ENCODE measurements around the gene LRRC8D.

Gene LRRC8D

DNA sequence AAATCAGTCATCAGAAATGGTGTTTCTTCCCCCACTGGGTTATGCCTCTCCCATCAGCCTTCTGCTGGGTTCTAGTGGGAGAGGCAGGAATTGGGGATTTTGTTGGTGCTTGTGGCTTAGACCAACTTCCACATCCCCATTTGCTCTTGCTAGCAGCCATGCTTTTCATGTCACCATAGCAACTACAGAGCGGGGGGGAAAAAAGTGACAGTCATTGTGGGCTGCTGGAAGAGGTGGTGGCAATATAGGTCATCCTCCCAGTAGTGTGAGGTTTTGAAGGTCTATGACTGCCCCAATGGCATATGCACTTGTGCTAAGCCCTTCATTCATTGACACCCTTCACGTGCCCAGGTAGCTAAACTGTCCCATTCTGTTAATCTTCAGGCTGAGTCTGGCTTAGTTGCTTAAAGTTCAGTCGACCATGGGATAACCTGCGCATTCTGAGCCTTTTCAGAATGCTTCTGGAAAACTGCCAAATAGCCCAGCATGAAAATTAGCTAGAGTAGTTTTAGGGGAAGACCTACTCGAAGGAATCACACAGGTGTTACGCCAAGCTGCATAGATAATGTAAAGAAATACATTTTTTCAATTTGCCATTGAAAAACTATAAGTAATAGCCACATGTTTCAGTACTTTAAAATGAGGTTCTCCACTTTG is 120.4 kb downstream of the LRRC8D start:
- H3K9me3 ChIP-seq (ENCODE audit: control insufficient read depth, insufficient read depth, low read length), result no peaks in the 10 kb centered on the region
- H3K4me1 ChIP-seq (ENCODE audit: insufficient read depth, low read length), result peaks cover 36% of the 10 kb centered on the region
- H3K36me3 ChIP-seq (ENCODE audit: insufficient read depth, low read length), result no peaks in the 10 kb centered on the region
- H3K9ac ChIP-seq (ENCODE audit: low read depth, low read length), result no peak overlapping the region

DNA sequence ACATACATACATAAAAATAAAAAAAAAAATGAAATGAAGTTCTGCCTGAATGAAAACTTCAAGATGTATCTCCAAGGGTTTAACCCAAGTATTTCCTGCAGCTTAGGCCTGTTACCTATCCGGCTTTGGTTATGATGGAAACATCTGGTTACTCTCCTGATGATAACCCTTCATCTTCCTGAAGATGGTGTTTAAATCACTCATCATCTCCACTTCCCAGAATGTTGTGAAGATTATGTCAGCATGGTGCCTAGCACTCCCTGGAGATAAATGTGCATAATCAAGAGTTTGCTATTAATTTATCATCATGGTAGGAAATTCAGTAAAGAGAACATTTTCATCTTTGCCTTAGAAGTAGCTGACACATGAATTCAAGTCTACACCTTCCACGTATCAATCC is 121.2 kb downstream of the LRRC8D start:
- H3K9me3 ChIP-seq (ENCODE audit: control insufficient read depth, insufficient read depth, low read length), result no peaks in the 10 kb centered on the region
- H3K36me3 ChIP-seq (ENCODE audit: insufficient read depth, low read length), result no peaks in the 10 kb centered on the region
- H3K9ac ChIP-seq (ENCODE audit: low read depth, low read length), result no peak overlapping the region
- peaks cover 36% of the 10 kb centered on the region for H3K4me1 ChIP-seq (ENCODE audit: insufficient read depth, low read length)

DNA sequence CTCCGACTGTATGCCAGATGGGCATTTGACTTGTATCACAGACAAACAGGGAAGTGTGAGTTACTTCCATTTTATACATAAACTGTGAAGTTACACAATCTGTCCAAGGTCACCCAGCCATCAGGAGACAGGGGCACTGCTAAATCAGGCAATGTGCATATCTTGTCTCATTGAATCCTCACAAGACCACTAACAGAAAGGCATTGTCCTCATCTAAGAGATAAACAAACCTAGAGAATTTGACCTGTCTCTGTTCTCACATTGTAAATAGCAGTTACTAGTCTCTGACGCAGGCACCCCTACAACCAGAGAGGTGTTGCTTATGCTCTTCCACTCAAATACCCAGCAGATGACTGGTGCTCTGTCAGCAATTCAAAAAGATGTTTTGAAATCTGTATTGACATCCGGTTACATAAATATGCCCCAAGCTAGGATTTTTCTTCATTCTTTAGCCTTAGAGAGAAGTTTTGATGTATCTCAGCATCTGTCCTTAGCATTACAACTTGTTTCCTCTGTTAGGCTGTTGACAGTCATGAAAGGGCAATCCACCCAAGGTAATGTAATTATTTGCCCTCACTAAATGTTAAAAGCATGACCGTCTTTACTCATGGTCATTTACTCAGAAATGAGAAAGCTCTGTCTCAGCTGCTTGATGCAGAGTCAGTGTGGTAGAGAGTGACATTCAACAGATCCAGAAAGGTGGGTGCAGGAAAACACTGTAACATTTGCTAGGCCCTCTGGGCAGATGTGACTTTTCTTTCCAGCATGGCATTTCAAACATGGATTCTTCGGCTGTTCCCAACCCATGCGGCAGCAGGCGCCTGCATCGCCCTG is 122.2 kb downstream of the LRRC8D start:
- H3K4me1 ChIP-seq (ENCODE audit: insufficient read depth, low read length), result peaks cover 35% of the 10 kb centered on the region
- H3K9ac ChIP-seq (ENCODE audit: low read depth, low read length), result no peak overlapping the region
- no peaks in the 10 kb centered on the region for H3K9me3 ChIP-seq (ENCODE audit: control insufficient read depth, insufficient read depth, low read length)
- no peaks in the 10 kb centered on the region for H3K36me3 ChIP-seq (ENCODE audit: insufficient read depth, low read length)

DNA sequence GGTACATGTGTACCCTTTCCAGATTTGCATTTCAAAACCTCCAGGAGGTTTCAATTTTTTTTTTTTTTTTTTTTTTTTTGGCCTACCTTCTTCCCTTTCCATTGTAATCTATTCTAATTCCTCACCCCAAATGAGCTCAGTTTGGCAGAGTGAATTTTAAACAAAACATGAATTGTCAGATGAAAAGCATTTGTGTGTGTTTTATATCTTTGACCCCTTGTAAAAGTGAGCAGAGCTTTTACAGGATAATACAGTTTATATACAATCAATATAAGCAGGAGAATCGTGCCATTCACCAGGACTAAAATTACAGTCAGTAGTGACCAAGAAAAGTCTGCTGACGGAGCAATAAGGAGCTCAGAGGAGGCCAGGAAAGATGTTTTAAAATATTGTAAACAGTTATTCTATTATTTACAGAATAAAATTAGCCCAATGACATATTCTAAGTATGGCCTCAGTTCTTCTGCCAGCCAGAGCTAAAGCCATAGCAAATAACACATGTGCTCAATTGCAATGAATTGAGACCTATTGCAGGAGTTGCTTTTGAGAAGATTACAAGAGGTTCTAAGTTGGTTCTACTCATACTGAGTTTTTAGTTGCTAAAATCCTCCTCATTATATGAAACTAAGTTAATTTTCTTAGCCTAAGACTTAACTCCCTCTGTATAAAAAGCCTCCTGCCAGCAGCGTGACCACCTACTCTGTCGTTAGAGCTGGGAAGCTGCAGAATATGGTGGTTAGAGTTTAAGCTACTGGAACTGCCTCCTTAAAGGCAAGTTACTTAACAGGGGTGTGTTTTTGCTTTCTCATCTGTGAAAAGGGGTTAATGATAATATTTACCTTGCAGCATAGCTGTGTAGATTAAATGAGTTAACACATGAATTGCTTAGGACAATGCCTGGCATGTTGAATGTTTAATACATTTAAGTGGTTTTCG is 123.3 kb downstream of the LRRC8D start:
- H3K9me3 ChIP-seq (ENCODE audit: control insufficient read depth, insufficient read depth, low read length), result no peaks in the 10 kb centered on the region
- no peak overlapping the region for H3K9ac ChIP-seq (ENCODE audit: low read depth, low read length)
- H3K4me1 ChIP-seq (ENCODE audit: insufficient read depth, low read length), result peaks cover 26% of the 10 kb centered on the region
- H3K36me3 ChIP-seq (ENCODE audit: insufficient read depth, low read length), result no peaks in the 10 kb centered on the region

DNA sequence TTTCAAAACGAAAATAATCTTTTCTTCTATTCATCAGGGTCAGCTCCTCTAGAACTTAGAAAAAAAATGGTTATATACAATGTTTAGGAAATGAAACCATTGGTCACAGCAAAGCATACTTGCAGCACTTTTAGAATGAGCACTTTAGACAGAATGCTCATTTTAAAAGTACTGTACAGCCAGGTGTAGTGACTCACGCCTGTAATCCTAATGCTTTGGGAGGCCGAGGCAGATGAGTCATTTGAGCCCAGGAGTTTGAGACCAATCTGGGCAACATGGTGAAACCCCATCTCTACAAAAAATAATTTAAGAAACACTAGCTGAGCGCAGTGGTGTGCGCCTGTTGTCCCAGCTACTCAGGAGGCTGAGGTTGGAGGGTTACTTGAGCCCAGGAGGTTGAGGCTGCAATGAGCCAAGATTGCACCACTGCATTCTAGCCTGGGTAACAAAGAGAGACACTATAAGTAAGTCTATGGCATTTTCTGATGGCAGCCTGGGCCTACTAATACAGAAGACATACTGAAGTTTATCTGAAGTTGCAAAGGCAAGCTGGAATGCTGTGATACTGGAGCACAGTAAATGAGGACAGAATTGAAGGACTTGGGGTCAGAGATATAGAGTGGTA is 125.1 kb downstream of the LRRC8D start:
- Histone ChIP-seq H3K9ac (ENCODE audit: low read depth, low read length) (no peak overlapping the region), H3K9me3 (ENCODE audit: control insufficient read depth, insufficient read depth, low read length) (no peaks in the 10 kb centered on the region), H3K36me3 (ENCODE audit: insufficient read depth, low read length) (no peaks in the 10 kb centered on the region), H3K4me1 (ENCODE audit: insufficient read depth, low read length) (peaks cover 32% of the 10 kb centered on the region)

DNA sequence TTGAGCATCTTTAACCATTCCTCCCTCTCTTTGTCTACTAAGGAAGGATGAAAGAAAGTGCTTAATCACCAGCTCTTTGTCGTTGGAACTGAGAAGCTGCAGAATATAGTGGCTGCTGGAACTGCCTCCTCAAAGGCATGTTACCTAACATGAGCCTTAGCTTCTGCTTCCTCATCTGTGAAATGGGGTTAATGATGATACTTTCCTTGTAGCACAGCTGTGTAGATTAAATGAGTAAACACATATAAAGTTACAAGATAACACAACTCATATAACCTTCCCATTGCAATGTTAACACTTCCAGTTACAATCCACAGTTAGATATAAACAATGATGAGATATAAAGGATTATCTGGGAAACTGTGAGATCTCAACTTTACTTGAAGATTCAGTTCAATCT is 125.7 kb downstream of the LRRC8D start:
- H3K9ac ChIP-seq (ENCODE audit: low read depth, low read length), result no peak overlapping the region
- peaks cover 34% of the 10 kb centered on the region for H3K4me1 ChIP-seq (ENCODE audit: insufficient read depth, low read length)
- no peaks in the 10 kb centered on the region for H3K36me3 ChIP-seq (ENCODE audit: insufficient read depth, low read length)
- no peaks in the 10 kb centered on the region for H3K9me3 ChIP-seq (ENCODE audit: control insufficient read depth, insufficient read depth, low read length)

DNA sequence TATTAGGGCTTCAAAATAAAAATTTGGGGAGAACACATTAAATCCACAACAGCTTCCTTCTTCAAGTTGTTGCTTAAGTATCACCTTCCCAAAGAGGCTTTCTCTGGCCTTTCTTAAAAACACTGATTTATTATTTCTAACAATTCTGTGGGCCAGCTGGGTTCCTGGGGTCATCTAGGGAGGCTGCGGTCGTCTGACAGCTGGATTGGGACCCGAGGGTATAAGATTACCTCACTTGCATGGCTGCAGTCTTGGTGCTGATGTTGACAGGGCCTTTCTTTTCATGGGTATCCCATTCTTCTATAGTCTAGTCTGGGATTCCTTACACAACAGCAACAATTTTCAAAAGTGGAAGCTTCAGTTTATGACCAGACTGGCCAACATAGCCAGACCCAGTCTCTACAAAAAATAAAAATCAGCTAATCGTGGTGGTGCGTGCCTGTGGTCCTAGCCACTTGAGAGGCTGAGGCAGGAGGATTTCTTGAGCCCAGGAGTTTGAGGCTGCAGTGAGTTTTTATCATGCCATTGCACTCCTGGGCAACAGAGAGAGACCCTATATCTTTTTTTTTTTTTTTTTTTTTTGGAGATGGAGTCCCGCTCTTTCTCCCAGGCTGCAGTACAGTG is 128.0 kb downstream of the LRRC8D start:
- no peaks in the 10 kb centered on the region for H3K9me3 ChIP-seq (ENCODE audit: control insufficient read depth, insufficient read depth, low read length)
- H3K4me1 ChIP-seq (ENCODE audit: insufficient read depth, low read length), result peaks cover 37% of the 10 kb centered on the region
- no peaks in the 10 kb centered on the region for H3K36me3 ChIP-seq (ENCODE audit: insufficient read depth, low read length)
- no peak overlapping the region for H3K9ac ChIP-seq (ENCODE audit: low read depth, low read length)

DNA sequence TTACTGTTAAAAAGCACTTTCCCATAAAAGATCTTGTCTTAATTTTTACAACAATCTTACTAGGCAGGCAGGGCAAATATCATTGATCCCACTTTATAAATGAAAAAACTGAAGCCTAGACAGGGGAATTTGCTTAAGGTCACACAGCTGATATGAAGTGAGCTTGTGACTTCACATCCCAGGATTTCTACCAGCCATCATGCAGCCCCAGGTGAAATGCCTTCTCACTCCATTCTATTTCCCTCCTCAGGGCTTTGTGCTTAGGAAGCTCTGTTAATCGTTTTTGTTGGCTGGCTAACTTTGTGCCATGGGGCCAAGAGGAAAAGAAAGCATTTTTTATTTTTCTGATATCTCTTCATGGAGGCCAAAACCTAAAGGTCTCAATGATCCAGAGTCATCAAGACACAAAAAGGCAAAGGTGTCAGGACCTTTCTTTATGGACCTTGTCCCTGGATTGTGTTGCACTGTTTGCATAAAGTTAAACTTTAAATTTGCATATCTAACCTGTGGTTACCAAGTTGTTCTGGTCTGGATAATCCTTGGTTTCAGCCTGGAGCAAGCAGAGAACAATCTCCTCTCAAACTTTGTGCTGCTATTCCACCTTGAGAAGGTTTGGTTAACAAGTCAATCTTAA is 129.3 kb downstream of the LRRC8D start:
- H3K4me1 ChIP-seq (ENCODE audit: insufficient read depth, low read length), result peaks cover 36% of the 10 kb centered on the region
- no peaks in the 10 kb centered on the region for H3K36me3 ChIP-seq (ENCODE audit: insufficient read depth, low read length)
- H3K9ac ChIP-seq (ENCODE audit: low read depth, low read length), result no peak overlapping the region
- H3K9me3 ChIP-seq (ENCODE audit: control insufficient read depth, insufficient read depth, low read length), result no peaks in the 10 kb centered on the region

DNA sequence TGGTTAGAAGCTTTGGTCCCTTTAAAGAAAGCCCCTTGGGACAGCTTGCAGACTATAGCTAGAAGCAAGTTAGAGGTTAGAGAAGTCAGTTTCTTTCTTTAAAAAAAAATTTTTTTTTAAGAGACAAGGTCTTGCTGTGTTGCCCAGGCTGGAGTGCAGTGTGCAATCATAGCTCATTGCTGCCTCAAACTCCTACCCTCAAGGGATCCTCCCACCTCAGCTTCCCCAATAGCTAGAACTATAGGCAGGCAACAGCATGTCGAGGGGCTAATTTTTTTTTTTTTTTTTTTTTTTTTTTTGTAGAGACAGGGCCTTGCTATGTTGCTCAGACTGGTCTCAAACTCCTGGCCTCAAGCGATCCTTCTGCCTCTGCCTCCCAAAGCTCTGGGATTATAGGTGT is 129.9 kb downstream of the LRRC8D start:
- Histone ChIP-seq H3K9ac (ENCODE audit: low read depth, low read length) (no peak overlapping the region), H3K4me1 (ENCODE audit: insufficient read depth, low read length) (peaks cover 42% of the 10 kb centered on the region), H3K36me3 (ENCODE audit: insufficient read depth, low read length) (no peaks in the 10 kb centered on the region), H3K9me3 (ENCODE audit: control insufficient read depth, insufficient read depth, low read length) (no peaks in the 10 kb centered on the region)

DNA sequence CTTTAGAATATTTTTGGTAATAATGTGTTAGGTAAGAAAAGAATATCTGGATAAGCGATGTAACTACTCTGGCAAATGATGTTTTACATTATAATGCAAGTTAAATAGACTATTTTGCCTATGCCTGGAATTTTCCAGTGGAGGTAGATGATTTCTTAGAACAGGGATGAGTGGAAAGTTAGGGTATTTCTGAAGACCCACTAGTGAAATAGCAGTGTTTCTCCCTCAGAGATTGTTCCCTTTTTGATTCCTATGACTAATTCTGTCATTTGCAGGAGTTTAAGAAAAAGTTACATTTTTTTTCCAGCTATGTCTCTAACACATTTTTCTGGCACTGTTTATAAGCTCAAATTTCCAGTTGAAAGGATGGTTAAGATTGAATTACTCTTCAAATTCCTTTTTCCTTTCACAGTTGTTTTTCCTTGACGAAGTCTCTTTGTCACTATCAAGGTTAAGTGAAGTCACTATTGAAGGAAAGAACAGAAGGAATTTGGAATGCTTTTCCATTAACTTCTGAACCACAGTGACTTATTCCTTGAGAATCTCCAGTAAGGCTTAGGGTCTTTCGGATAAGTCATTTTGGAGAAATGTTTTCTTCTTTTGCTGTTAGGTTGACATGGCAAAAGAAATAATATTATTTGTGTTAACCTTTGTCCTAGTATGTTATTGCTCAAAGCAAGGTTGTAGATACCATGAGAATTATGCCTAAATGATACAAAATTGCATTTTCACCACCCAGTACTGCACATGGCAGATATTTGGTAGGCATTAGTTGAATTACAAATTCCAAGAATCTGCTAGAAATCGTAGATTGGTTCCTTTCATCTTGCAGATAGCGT is 131.2 kb downstream of the LRRC8D start:
- Histone ChIP-seq H3K4me1 (ENCODE audit: insufficient read depth, low read length) (peaks cover 48% of the 10 kb centered on the region), H3K36me3 (ENCODE audit: insufficient read depth, low read length) (no peaks in the 10 kb centered on the region), H3K9me3 (ENCODE audit: control insufficient read depth, insufficient read depth, low read length) (no peaks in the 10 kb centered on the region), H3K9ac (ENCODE audit: low read depth, low read length) (no peak overlapping the region)

DNA sequence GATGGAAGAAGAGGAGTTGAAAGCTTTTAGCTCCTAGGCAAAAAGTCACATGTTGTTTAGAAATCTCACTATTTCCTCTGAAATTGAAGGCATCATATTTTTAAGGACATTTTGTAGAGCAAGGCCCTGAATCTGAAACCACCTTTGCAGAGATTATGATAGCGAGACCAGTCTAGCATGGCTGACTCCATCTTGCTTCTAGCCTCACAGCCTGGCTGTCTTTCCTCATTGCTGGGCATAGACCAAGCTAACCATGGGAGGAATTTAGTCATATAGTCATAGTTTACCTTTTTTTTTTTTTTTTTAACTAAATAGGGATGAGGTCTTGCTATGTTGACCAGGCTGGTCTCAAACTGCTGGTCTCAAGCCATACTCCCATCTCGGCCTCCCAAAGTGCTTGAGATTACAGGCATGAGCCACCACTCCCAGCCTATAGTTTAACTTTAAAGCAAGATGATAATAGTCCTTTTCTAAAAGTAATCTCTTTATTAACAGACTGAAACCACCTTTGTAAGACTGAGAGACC is 131.8 kb downstream of the LRRC8D start:
- Histone ChIP-seq H3K9ac (ENCODE audit: low read depth, low read length) (no peak overlapping the region), H3K9me3 (ENCODE audit: control insufficient read depth, insufficient read depth, low read length) (no peaks in the 10 kb centered on the region), H3K4me1 (ENCODE audit: insufficient read depth, low read length) (peaks cover 54% of the 10 kb centered on the region), H3K36me3 (ENCODE audit: insufficient read depth, low read length) (no peaks in the 10 kb centered on the region)

DNA sequence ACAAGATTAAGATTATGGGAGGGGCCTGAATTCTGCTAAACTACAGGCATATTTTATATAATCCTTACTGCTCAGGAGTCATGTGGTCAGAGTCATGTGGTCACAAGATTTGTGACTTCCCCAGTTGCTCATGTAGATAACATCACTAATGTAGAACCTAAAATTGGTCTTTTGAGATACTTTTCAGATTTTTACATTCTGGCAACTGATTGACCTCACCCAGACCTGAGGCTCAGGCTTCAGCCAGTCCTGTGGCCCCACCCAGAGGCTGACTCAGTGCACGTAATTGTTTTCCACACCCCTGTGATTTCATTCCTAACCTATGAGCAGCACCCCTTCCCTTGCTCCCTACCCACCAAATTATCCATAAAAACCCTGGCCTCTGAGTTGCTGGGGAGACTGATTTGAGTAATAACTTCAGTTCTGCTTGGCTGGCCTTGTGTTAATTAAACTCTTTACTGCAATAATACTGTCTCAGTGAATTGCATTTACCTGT is 132.3 kb downstream of the LRRC8D start:
- Histone ChIP-seq H3K9ac (ENCODE audit: low read depth, low read length) (no peak overlapping the region), H3K36me3 (ENCODE audit: insufficient read depth, low read length) (no peaks in the 10 kb centered on the region), H3K4me1 (ENCODE audit: insufficient read depth, low read length) (peaks cover 54% of the 10 kb centered on the region)

More for the DNA sequence above, 132.3 kb downstream of the LRRC8D start:
- no peaks in the 10 kb centered on the region for H3K9me3 ChIP-seq (ENCODE audit: control insufficient read depth, insufficient read depth, low read length)
